Measurements from ENCODE around the gene NKX6-1. TPM values are rescaled to one million over a fixed set of nuclear protein-coding genes. Genes with fewer than 3 reads are reported as not detected.
A peak's percentile ranks its signal among the peaks of the same experiment; 100 is the strongest.

NKX6-1 gene
- 0.18 TPM in 1 of 2 replicates, not detected in the other for total RNA-seq (ENCODE audit: low replicate concordance)

DNA sequence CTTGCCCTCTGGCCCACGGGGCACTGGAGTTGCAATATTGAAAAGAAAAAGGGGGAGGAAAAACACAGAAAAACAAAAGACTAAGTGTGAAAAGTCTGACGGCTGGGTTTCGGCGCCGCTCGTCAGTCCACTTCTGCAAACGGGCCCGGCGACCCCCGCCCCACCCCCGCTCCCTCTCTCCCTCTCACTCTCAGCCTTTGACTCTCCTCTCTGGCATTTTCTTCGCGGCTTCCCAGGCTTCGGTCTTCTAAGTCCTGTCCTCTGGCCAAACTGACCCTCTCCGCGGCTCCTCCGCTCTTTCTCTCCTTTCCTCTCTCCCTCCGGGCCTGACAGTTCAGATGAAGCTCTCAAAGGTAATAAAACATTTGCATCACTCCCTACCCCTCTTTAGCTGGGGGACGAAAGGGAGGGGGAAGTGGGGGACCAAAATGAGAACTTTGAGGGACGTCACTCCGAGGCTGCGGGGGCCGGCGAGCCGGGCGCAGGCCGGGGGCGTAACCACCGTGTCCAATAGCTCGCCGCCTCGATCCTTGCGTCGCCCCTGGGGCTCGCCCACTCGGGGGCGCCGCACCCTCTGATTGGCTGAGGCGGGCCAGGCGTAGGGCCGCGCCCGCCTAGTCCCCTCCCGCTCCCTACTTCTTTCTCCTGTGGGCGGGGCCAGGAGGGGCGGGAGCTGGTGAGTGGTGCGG lies at the start of gene NKX6-1:
Gene NKX6-1 (minus strand): TSS at position 358 of the 689 bp plus-strand sequence. CDS start 1,064 bp downstream, outside the sequence.
- DNase-seq (ENCODE audit: low read depth) = peak; percentile 40
- TF ChIP-seq, protein P1, sequence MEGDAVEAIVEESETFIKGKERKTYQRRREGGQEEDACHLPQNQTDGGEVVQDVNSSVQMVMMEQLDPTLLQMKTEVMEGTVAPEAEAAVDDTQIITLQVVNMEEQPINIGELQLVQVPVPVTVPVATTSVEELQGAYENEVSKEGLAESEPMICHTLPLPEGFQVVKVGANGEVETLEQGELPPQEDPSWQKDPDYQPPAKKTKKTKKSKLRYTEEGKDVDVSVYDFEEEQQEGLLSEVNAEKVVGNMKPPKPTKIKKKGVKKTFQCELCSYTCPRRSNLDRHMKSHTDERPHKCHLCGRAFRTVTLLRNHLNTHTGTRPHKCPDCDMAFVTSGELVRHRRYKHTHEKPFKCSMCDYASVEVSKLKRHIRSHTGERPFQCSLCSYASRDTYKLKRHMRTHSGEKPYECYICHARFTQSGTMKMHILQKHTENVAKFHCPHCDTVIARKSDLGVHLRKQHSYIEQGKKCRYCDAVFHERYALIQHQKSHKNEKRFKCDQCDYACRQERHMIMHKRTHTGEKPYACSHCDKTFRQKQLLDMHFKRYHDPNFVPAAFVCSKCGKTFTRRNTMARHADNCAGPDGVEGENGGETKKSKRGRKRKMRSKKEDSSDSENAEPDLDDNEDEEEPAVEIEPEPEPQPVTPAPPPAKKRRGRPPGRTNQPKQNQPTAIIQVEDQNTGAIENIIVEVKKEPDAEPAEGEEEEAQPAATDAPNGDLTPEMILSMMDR (IDR thresholded peaks at IDR 0.05; ENCODE audit: insufficient read depth, low read length) = no peak

DNA sequence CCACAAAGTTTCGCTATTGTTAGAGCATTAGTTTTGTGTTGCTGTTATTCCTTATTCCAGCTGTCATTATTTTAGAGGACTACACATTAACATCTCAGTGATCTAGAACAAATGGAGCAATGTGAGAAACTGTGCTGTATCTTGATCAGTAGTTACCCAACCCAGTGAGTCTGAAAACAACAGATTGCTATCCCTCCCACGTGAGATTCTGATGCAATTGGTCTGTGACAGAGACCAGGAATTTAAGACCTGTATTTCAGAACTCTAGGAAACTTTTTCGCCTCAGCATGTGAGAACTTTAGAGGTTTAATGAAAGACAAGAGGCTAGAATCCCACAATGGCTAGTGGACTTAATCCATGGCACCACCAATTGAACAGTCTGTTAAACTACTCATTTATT lies 48.1 kb upstream of the NKX6-1 start:
- TF ChIP-seq, protein P1 (IDR thresholded peaks at IDR 0.05; ENCODE audit: insufficient read depth, low read length) = no peak
- H3K4me3 ChIP-seq (ENCODE audit: low read depth, low read length) = no peak overlapping the region
- DNase-seq (ENCODE audit: low read depth) = no peak

More for the DNA sequence above, at the start of gene NKX6-1:
- peak within 1 kb of the TSS; percentile 59 for H3K4me3 ChIP-seq (ENCODE audit: low read depth, low read length)

- TF ChIP-seq, protein P1 (IDR thresholded peaks at IDR 0.05; ENCODE audit: insufficient read depth, low read length) = no peak
- no peak for DNase-seq (ENCODE audit: low read depth)
- no peak overlapping the region for H3K4me3 ChIP-seq (ENCODE audit: low read depth, low read length)
These were observed 46.0 kb upstream of the NKX6-1 start for GRCh38 chr4:84545093-84545492.

DNA sequence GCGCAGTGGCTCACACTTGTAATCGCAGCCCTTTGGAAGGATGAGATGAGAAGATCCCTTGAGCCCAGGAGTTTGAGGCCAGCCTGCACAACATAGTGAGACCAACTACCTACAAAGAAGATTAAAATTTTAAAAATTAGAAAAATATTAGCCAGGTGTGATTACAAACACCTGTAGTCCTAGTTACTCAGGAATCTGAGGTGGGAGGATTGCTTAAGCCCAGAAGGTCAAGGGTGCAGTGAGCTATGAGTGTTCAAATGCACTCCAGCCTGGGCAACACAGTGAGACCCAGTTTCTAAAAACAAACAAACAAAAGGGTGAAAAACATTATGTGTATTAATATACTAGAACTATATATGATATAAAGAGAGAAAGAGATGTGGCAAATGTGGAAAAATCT lies 36.8 kb upstream of the NKX6-1 start:
- no peak for DNase-seq (ENCODE audit: low read depth)
- TF ChIP-seq, protein P1 (IDR thresholded peaks at IDR 0.05; ENCODE audit: insufficient read depth, low read length) = no peak
- H3K4me3 ChIP-seq (ENCODE audit: low read depth, low read length) = no peak overlapping the region

GRCh38 chr4:84531689-84532088 lies 32.6 kb upstream of the NKX6-1 start:
- TF ChIP-seq, protein P1 (IDR thresholded peaks at IDR 0.05; ENCODE audit: insufficient read depth, low read length) = no peak
- no peak overlapping the region for H3K4me3 ChIP-seq (ENCODE audit: low read depth, low read length)
- no peak for DNase-seq (ENCODE audit: low read depth)

GRCh38 chr4:84530871-84531270 lies 31.8 kb upstream of the NKX6-1 start:
- peak; percentile 41 for DNase-seq (ENCODE audit: low read depth)
- no peak overlapping the region for H3K4me3 ChIP-seq (ENCODE audit: low read depth, low read length)
- TF ChIP-seq, protein P1 (IDR thresholded peaks at IDR 0.05; ENCODE audit: insufficient read depth, low read length) = no peak
